ENCODE results near the gene OLA1.

GRCh38 chr2:174054926-174055325, 193.4 kb downstream of the OLA1 start:
- TF ChIP-seq CTCF (IDR thresholded peaks at IDR 0.05; ENCODE audit: low read length) (no peak), EZH2 (optimal IDR thresholded peaks at IDR 0.05; ENCODE audit: low read depth, low read length) (no peak)
